Cardiac fibroblast (primary cell): ENCODE data around the gene GJA9.

Experiments used
- DNase-seq, 2 donors: peaks; one replicate each; pipeline versions ENCODE4 v3.0.0 to v3.0.0-alpha.2; 2010; ENCODE audit warnings: low read depth in 2 of 2
- H3K4me3 ChIP-seq, 2 donors: replicated peaks in 1 of 2; 1 replicate in 1 of 2; 2 replicates in 1 of 2; pipeline ENCODE4 v1.5.1; 2011; ENCODE audit warnings: low read depth in 2 of 2, low read length in 2 of 2, mild to moderate bottlenecking in 2 of 2, moderate library complexity in 1 of 2
- CTCF ChIP-seq: IDR thresholded peaks from one replicate; pipeline ENCODE4 v1.5.1; 2011; ENCODE audit warnings: low read depth, mild to moderate bottlenecking, low read length, inconsistent platforms

The GJA9 gene

DNA sequence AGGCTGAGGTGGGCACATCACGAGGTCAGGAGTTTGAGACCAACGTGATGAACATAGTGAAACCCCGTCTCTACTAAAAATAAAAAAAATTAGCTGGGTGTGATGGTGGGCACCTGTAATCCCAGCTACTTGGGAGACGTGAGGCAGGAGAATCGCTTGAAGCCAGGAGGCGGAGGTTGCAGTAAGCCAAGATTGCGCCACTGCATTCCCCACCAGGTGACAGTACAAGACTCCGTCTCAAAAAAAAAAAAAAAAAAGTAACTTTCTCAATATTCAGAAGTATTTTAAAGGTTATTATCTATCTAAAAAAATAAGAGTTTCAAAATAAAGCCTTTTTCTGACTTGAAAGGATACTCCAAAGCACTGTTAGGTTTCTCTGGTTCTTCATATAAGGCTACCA is 14.2 kb downstream of the GJA9 start:
- H3K4me3 ChIP-seq, result no peak overlapping the region
- no peak for DNase-seq
- no peak for TF ChIP-seq CTCF

DNA sequence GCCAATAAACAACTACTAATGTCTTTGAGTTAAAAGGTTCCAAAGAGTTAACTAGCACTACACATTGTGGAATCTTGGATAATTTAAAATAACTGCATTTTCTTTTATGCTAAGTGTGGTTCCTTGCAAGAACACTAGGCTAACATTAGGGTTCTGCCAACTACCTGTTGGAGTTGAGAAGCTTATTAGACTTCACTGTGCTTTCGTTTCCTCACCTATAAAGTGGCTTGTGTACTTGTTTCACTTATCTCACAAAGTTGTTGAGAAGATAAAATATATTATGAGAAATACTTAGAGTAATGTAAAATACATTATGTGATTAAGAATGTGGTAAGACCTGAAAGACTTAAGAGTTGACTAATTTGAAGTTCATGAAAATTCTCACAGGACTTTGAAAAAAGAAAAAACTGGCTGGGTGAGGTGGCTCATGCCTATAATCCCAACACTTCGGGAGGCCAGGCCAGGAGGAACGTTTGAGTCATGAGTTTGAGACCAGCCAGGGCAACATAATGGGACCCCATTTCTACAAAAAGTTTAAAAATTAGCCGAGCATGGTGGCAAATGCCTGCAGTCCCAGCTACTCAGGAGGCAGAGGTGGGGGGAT is 16.2 kb downstream of the GJA9 start:
- H3K4me3 ChIP-seq, result no peak overlapping the region
- no peak for TF ChIP-seq CTCF
- DNase-seq, result no peak

GRCh38 chr1:38860454-38860795 is 21.0 kb downstream of the GJA9 start:
- TF ChIP-seq CTCF, result no peak
- H3K4me3 ChIP-seq, result peak overlapping the region; percentile 66 to 88
- DNase-seq, result peak; percentile 18 to 22

- DNase-seq, result peak; percentile 99
- TF ChIP-seq CTCF, result no peak
These were observed 21.6 kb downstream of the GJA9 start, which contains the start of gene RRAGC for GRCh38 chr1:38859561-38860453. TSS of gene RRAGC (minus strand) at chr1:38859772. CDS start at chr1:38859646, 126 bp downstream.

DNA sequence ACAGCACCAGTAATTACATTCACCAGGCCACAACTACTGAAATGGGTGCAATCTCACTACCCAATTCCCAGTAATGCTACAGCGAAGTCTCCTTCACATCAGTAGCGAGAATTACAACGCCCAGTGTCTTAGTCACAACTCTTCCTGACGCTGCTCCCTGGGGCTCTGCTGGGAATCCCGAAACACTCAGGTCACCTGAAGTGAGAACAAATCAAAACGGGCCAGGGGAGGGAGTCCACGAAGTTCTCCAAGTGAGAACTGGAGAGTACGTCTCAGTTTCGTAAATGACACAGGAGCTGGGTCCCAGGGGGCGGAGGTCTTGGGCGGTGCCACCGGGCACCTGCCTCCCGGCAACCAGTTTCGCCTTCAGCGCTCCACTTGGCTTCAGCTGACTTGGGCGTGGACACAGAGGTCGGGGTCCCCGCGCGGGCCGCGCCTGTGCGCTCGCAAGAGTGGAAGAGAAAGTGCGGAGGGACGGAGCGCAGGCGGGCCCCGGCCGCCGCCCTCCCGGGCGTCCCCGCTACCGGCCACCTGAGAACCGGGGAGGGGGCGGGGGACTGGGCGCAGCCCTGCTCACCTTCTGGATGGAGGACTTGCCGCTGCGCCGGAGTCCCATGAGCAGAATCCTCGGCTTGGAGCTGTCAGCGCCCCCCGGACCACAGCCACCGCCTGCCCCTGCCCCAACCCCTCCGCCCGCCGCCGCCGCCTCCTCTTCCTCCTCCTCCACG is 22.4 kb downstream of the GJA9 start:
- TF ChIP-seq CTCF, result no peak
- H3K4me3 ChIP-seq, result peak overlapping the region; percentile 66 to 94
- peak; percentile 51 to 80 for DNase-seq

More at GRCh38 chr1:38859561-38860453, 21.6 kb downstream of the GJA9 start, which contains the start of gene RRAGC:
- H3K4me3 ChIP-seq, result peak within 1 kb of the TSS; percentile 66 to 94

DNA sequence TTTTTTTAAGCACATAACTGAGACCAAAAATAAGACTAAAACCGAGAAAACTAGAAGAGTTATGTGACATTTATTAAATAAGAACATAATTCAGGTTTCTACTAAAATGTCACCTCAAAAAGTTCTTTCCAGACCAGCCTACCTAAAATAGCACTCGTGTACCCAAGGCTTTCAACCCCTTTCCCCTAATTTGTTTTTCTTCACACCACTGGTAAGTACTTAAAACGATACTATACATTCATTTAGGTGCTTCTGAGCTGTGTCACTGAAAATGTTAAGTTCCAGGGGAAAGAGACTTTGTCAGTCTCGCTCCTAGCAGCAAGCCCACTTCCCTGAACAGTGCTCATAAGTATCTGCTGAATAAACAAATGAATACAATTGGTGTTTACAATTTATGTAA is 28.6 kb downstream of the GJA9 start:
- DNase-seq, result no peak
- H3K4me3 ChIP-seq, result no peak overlapping the region

More for the DNA sequence above, 28.6 kb downstream of the GJA9 start:
- no peak for TF ChIP-seq CTCF
